HG03159 (cell line): ENCODE results near the gene CRIP1.

Experiments
- ATAC-seq: cut with Tn5 transposase; IDR thresholded peaks from one replicate; pipeline ENCODE4 v1.9.1; 2021; ENCODE audit warnings: mild to moderate bottlenecking, moderate library complexity; ENCODE audit not compliant: unreplicated experiment

Gene CRIP1

GRCh38 chr14:105469456-105470349 is 17.0 kb upstream of the CRIP1 start:
- ATAC-seq, result no peak

GRCh38 chr14:105470350-105471296 is 16.1 kb upstream of the CRIP1 start:
- ATAC-seq, result no peak

GRCh38 chr14:105471297-105471821 is 15.3 kb upstream of the CRIP1 start:
- no peak for ATAC-seq

GRCh38 chr14:105471823-105472485 is 14.7 kb upstream of the CRIP1 start:
- no peak for ATAC-seq

- no peak for ATAC-seq
These were observed 14.1 kb upstream of the CRIP1 start for GRCh38 chr14:105472486-105472991.

- ATAC-seq, result no peak
These were observed 13.5 kb upstream of the CRIP1 start for GRCh38 chr14:105473033-105473676.

- ATAC-seq, result no peak
These were observed 12.8 kb upstream of the CRIP1 start for GRCh38 chr14:105473677-105474482.

GRCh38 chr14:105474483-105475268 is 12.0 kb upstream of the CRIP1 start, which contains the start of gene CRIP2:
CRIP2 (plus strand) TSS chr14:105474821; CDS start chr14:105474863, 42 bp downstream.
- no peak for ATAC-seq

- ATAC-seq, result no peak
These were observed 11.2 kb upstream of the CRIP1 start for GRCh38 chr14:105475269-105476096.

GRCh38 chr14:105476097-105476830 is 10.4 kb upstream of the CRIP1 start:
- no peak for ATAC-seq

- ATAC-seq, result no peak
These were observed 9.6 kb upstream of the CRIP1 start for GRCh38 chr14:105476831-105477659.

GRCh38 chr14:105477660-105478397 is 8.9 kb upstream of the CRIP1 start:
- no peak for ATAC-seq

GRCh38 chr14:105478398-105479251 is 8.1 kb upstream of the CRIP1 start:
- no peak for ATAC-seq

GRCh38 chr14:105479431-105480158 is 7.1 kb upstream of the CRIP1 start:
- ATAC-seq, result no peak
